MM.1S (cell line): ENCODE measurements around the gene RANBP9.

ENCODE experiments used
- CTCF ChIP-seq: fragments of 300-600 bp; sonication (generic); IDR thresholded peaks from 2 replicates; pipeline ENCODE4 v1.5.1; 2016; ENCODE audit warnings: antibody characterized with exemption, low read length, mixed read lengths
- EZH2 ChIP-seq: fragments of 300-600 bp; sonication (generic); optimal IDR thresholded peaks from 2 replicates; pipeline ENCODE3; 2017; ENCODE audit warnings: low read depth, mild to moderate bottlenecking, antibody characterized with exemption, low read length, mixed read lengths
- EZH2phosphoT487 ChIP-seq: fragments of 300-600 bp; sonication (generic); IDR thresholded peaks from 2 replicates; pipeline ENCODE4 v1.6.1; 2018; ENCODE audit warnings: antibody characterized with exemption, low read length

DNA sequence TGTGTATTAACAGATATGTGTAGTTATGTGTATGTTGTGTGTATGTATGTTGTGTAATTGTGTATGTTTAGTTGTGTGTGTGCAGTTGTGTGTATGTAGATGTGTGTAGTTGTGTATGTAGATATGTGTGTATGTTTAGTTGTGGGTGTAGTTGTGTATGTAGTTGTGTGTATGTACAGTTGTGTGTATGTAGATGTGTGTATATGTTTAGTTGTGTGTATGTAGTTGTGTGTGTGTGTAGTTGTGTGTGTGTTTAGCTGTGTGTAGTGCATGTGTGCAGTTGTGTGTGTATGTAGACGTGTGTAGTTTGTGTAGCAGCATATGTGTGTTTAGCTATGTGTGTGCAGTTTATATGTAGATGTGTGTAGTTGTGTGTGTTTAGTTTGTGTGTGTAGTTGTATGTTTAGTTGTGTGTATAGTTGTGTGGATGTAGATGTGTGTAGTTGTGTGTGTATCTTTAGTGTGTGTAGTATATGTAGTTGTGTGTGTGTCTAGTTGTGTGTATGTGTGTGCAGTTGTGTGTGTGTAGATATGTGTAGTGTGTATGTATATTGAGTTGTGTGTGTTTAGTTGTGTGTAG lies 121.0 kb downstream of the RANBP9 start:
- TF ChIP-seq CTCF = no peak
- TF ChIP-seq EZH2 = no peak
- TF ChIP-seq EZH2phosphoT487 = no peak
